NOMO-1 treated with dmso at 0.1 percent for 144 hours (cell line): ENCODE data around the gene CHD5.

ENCODE experiments used
- DNase-seq: peaks from one replicate; lab custom pipeline; 2025; ENCODE audit not compliant: unreplicated experiment; lab: John Stamatoyannopoulos, UW

CHD5 gene

GRCh38 chr1:6113745-6114144 lies 66.4 kb downstream of the CHD5 start:
- no peak for DNase-seq

- DNase-seq = no peak
Observed at GRCh38 chr1:6113116-6113515, 67.0 kb downstream of the CHD5 start.

- no peak for DNase-seq
Observed at GRCh38 chr1:6112690-6113005, 67.5 kb downstream of the CHD5 start.

- DNase-seq = no peak
Observed at GRCh38 chr1:6111991-6112689, 68.0 kb downstream of the CHD5 start.

GRCh38 chr1:6111571-6111970 lies 68.5 kb downstream of the CHD5 start:
- DNase-seq = no peak

- no peak for DNase-seq
Observed at GRCh38 chr1:6110326-6110725, 69.8 kb downstream of the CHD5 start.

- DNase-seq = no peak
Observed at GRCh38 chr1:6109688-6110087, 70.4 kb downstream of the CHD5 start.

GRCh38 chr1:6108937-6109614 lies 71.0 kb downstream of the CHD5 start:
- DNase-seq = no peak

GRCh38 chr1:6108476-6108875 lies 71.6 kb downstream of the CHD5 start:
- no peak for DNase-seq

- DNase-seq = no peak
Observed at GRCh38 chr1:6107409-6108356, 72.4 kb downstream of the CHD5 start.

GRCh38 chr1:6106977-6107376 lies 73.1 kb downstream of the CHD5 start:
- no peak for DNase-seq

- DNase-seq = no peak
Observed at GRCh38 chr1:6106321-6106731, 73.8 kb downstream of the CHD5 start.

GRCh38 chr1:6105763-6106162 lies 74.4 kb downstream of the CHD5 start:
- no peak for DNase-seq

- no peak for DNase-seq
Observed at GRCh38 chr1:6105218-6105679, 74.9 kb downstream of the CHD5 start.

GRCh38 chr1:6104631-6105030 lies 75.5 kb downstream of the CHD5 start:
- DNase-seq = no peak

- no peak for DNase-seq
Observed at GRCh38 chr1:6103854-6104530, 76.1 kb downstream of the CHD5 start.

GRCh38 chr1:6103111-6103853 lies 76.8 kb downstream of the CHD5 start:
- DNase-seq = no peak

GRCh38 chr1:6102532-6102845 lies 77.6 kb downstream of the CHD5 start:
- DNase-seq = no peak

- no peak for DNase-seq
Observed at GRCh38 chr1:6101826-6102531, 78.1 kb downstream of the CHD5 start.
